Measurements from ENCODE around the gene PRX. TPM values are rescaled to one million over a fixed set of nuclear protein-coding genes. Genes with fewer than 3 reads are reported as not detected.
A peak's percentile ranks its signal among the peaks of the same experiment; 100 is the strongest.

PRX gene
- total and polyA plus RNA-seq, 9 of the 15 experiments (the other 6 are each of a cell fraction or from before 2014, with no cell fraction given), result 0.65 to 3.5 (median 1.7) TPM; not detected in 2

- no peak for TF ChIP-seq ZNF609 (CRISPR knock-in tag; IDR thresholded peaks at IDR 0.05; ENCODE audit: borderline replicate concordance)
- TF ChIP-seq NR2C2 (CRISPR knock-in tag; IDR thresholded peaks at IDR 0.05), result no peak
- TF ChIP-seq NR2C2 (tag; IDR thresholded peaks at IDR 0.05), result peak; percentile 82
- TF ChIP-seq ZNF384 (IDR thresholded peaks at IDR 0.05; ENCODE audit: low read depth, low read length), result no peak
- no peak for TF ChIP-seq HOMEZ (CRISPR knock-in tag; IDR thresholded peaks at IDR 0.05)
- TF ChIP-seq MTA2 (IDR thresholded peaks at IDR 0.05; ENCODE audit: low read depth), result no peak
- TF ChIP-seq, protein P1, sequence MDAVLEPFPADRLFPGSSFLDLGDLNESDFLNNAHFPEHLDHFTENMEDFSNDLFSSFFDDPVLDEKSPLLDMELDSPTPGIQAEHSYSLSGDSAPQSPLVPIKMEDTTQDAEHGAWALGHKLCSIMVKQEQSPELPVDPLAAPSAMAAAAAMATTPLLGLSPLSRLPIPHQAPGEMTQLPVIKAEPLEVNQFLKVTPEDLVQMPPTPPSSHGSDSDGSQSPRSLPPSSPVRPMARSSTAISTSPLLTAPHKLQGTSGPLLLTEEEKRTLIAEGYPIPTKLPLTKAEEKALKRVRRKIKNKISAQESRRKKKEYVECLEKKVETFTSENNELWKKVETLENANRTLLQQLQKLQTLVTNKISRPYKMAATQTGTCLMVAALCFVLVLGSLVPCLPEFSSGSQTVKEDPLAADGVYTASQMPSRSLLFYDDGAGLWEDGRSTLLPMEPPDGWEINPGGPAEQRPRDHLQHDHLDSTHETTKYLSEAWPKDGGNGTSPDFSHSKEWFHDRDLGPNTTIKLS (IDR thresholded peaks at IDR 0.05; ENCODE audit: borderline replicate concordance, low read depth), result no peak
- TF ChIP-seq TBP (optimal IDR thresholded peaks at IDR 0.05; ENCODE audit: low read depth, low read length), result peak; percentile 97
- 0 out of 4 replicates have a peak, but pooled peaks of 1 of the 2 experiments have one; percentile 13 for TF ChIP-seq BCLAF1 (IDR thresholded peaks at IDR 0.05; ENCODE audit: borderline replicate concordance in 1 of 2, control insufficient read depth in 1 of 2, low read depth in 2 of 2, low read length in 1 of 2)
- peak; percentile 68 for TF ChIP-seq CTBP1 (IDR thresholded peaks at IDR 0.05; ENCODE audit: borderline replicate concordance)
- no peak for TF ChIP-seq ZNF551 (CRISPR knock-in tag; IDR thresholded peaks at IDR 0.05)
- TF ChIP-seq MBD2 (IDR thresholded peaks at IDR 0.05; ENCODE audit: borderline replicate concordance, low read depth), result peak; percentile 91
- peak; percentile 83; the same call in 1 of the 2 replicates for TF ChIP-seq TARDBP (IDR thresholded peaks at IDR 0.05)
- no peak for TF ChIP-seq SMARCB1 (IDR thresholded peaks at IDR 0.05; ENCODE audit: insufficient read length, low read depth)
Measured at GRCh38 chr19:40425450-40426287, 12.5 kb upstream of the PRX start, which contains the start of gene SERTAD1 (continued).
